HG03521 (cell line): Measurements from ENCODE around the gene MRPL22.
"Not testable (repeated sequence)": the region's sequence is repeated elsewhere in the genome, so short reads cannot be mapped to it uniquely, and the experiment has no call there.

Experiments used
- ATAC-seq: cut with Tn5 transposase; IDR thresholded peaks from one replicate; pipeline ENCODE4 v1.9.1; 2021; ENCODE audit warnings: mild to moderate bottlenecking, moderate library complexity; ENCODE audit not compliant: unreplicated experiment

MRPL22 gene

DNA sequence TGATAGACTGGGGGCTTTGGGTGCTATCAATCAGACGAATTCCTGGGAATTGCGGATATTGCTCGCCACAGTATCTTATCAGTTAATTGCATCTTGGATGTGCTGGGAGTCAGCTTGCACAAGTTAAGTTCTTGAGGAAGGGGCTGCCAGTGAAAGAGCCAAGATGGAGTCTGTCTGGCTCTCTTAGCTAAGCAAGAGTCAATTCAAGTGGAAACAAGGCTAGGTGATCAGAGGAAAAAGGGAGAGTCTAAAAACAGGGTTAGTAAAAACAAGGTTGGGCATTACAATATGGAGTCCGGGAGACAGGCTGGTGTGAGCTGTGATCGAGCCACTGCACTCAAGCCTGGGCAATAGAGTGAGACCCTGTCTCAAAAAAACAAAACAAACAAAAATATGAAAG is 1.5 kb upstream of the MRPL22 start:
- ATAC-seq, result not testable (repeated sequence)

DNA sequence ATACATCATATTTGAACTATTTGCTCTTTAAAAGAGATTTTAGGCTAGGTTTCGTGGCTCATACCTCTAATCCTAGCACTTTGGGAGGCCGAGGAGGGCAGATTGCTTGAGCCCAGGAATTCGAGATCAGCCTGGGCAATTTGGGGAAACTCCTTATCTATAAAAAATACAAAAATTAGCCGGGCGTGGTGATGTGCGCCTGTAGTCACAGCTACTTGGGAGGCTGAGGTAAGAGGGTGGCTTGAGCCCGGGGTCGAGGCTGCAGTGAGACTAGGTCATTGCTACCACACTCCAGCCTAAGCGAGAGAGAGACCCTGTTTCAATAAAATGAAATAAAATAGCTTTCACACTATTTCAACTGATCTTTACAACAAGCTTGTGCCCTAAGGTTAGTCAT is 500 bp upstream of the MRPL22 start:
- ATAC-seq, result no peak

GRCh38 chr5:154943527-154943926 is 2.7 kb downstream of the MRPL22 start:
- no peak for ATAC-seq

DNA sequence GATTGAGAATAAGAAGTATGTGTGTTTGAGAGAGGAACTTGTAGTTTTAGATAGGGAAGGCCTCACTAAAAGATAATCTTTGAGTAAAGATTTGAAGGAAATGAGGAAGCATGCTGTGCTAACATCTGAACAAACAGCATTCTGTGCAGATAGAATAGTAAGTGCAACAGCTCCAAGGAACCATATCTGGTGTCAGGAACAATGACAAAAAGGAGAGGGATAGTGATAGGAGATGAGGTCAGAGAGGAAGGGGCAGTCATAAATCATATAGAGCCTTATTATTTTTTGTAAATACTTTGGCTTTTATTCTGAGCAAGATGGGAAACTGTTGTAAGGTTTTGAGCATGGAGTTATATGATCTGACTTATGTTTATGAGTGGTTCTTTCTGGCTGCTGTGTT is 3.8 kb downstream of the MRPL22 start:
- ATAC-seq, result no peak

DNA sequence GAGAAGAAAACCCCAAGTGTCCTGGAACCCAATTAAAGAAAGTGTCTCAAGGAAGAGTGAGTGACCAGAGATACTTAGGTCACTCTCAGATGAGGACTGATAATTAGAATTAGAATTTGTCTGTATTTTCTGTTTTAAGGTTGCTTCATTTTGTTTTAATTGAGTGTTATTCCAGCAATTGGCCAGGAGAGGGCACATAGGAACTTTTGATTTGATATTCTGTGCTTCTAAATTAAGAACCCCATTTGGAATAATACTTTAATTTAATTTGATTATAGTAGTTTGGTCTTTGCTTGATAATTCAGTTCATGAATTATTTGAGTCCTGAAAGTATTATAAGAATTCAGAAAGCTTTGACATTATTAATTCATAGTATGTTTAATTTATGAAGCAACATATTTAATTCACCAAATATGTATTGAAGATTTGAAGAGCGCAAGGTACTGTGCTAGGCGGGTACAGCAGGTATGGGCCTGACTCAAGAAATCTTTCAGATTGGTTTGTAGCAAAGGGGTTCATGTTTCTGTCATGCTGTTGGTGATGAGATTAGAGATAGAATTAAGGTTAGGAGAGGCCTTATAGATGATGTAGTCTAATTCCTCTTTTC is 4.9 kb downstream of the MRPL22 start:
- ATAC-seq, result no peak

DNA sequence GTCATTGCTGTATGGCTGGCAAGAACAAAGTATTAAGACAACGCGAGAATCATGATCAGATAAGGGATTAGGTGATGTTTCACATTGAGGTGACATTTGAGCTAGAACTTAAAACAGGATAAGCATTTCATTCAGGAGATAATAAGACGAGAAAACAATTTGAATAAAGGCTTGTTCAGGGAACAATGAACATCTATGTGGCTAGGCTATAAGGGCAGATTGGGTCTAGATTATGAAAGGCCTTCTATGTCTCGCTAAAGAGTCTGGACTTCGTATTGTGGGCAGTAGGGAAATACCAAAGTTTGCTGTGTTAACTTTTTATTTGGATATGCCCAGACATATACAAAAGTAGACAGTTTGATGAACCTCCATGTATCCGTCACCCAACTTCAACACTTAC is 6.9 kb downstream of the MRPL22 start:
- no peak for ATAC-seq

GRCh38 chr5:154948313-154948712 is 7.4 kb downstream of the MRPL22 start:
- no peak for ATAC-seq

- ATAC-seq, result no peak
Observed at GRCh38 chr5:154949781-154950180, 8.9 kb downstream of the MRPL22 start.

- ATAC-seq, result no peak
Observed at GRCh38 chr5:154956712-154957111, 15.8 kb downstream of the MRPL22 start.

DNA sequence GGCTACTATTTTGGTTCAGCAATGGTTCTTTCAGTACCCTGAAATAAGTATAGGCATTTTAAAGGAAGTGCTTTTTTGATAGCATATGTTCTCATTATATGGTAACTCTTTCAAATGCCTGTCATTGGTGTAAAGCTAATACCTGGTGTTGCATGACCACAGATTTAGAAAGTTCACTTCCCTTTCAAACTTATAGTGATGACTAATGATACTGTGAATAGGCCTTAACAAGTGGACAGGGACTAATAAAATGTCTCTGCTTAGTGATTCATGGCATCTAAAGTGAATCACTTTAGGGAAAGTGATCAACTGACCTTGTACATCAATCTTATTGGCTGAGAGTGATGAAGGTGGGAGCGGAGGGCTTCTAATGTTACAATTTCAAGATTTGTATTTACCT is 21.6 kb downstream of the MRPL22 start:
- peak; percentile 80 for ATAC-seq

- ATAC-seq, result no peak
Observed at GRCh38 chr5:154966081-154966841, 25.4 kb downstream of the MRPL22 start.

DNA sequence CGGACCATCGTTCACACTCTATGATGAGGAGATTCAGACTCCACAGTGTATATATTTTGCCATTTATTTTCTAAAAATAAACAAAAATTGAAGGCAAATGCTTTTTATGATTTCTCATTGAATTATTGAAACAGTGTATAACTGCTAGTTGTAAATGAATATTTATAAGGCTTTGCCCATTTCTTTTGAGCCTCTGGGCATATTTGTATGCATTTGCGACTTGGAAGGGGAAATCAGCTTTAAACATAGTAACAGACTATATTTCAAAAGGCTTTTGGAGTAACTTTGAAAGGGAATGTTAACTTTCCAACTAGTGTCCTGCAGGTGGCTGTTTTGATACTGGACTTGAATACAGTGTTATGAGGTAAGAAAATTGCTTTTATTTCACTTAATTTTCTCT is 26.0 kb downstream of the MRPL22 start:
- ATAC-seq, result no peak

DNA sequence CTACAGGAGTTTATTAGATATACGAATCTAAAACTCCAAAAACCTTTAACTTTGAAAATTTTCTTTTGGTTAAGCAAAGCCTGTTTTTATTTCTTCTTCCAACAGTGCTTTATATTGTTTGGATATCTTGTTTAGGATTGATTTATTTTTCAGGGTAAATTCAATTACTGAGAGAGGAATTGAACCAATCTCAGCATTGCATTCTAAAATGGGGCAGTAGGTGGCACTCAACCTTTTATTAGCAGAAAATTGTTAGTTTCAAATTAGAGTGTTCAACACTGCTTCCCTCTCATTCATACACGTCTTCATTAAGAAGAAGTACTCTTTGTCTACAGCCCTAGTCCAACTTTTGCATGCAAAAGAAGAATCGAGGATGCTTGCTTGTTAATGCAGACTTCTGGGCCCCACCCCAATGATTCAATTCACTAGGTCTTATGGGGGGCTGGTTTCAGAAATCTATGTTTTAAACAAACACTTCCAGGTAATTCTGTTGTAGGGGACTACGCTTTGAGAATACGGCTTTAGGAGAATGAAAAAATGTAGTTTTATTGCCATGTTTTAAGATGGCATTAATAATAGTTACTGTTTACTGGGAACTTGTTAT is 26.6 kb downstream of the MRPL22 start:
- ATAC-seq, result no peak

DNA sequence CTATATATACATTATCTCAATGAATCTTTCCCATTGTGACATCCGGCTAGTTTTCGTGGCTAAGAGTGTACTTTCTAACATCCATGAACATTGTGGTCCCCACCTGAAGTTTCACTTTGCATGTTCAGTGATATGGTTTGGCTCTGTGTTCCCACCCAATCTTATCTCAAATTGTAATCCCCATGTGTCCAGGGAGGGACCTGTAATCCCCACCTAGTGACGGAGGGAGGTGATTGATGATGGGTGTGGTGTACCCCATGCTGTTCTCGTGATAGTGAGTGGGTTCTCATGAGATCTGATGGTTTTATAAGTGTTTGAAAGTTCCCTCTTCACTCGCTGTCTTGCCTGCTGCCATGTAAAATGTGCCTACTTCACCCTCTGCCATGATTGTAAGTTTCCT is 28.1 kb downstream of the MRPL22 start:
- ATAC-seq, result no peak

DNA sequence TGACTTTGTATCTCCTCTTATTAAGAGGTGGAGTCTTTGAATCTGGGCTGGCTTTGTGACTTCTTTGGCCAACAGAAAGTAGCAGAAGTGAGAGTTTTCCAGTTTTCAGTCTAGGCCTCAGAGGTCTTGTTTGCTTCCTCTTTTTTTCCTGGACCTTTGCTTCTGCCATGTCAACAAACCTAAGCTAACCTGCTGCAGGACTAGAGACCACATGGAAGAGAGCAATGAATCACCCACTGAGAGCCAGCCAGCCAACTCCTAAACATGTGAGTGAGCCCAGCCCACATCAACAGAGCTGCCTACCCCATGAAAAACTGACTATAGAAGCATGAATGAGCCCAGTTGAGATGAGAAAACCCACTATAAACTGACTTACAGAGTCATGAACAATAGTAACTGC is 29.9 kb downstream of the MRPL22 start:
- ATAC-seq, result no peak

GRCh38 chr5:154971501-154971900 is 30.6 kb downstream of the MRPL22 start:
- ATAC-seq, result no peak

DNA sequence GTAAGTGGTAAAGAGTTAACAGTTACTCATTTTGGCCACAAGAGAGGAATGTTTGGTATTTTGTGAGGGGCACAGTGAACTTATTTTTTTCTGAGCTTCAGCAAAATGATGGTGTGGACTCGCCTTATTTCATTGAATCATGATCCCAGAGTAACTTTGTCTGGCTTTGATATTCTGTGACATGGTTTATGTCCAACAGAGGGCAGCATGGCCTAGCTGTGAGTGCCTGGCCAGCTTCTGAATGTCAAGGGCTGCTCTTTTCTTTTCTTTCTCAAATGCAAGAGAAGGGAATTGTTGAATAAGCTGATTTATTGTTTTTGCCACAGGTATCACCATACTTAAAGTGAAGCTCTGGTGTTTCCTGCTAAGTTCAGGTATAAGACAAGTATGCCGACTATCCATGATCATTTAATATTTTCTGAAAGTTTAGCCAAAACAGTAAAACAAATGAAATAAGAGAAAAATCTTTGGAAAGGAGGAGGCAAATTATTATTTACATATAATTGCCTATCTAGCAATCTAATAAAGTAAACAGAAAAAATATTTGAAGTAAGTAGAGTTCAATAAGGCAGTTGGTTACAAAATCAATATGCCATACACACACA is 31.7 kb downstream of the MRPL22 start:
- ATAC-seq, result no peak

DNA sequence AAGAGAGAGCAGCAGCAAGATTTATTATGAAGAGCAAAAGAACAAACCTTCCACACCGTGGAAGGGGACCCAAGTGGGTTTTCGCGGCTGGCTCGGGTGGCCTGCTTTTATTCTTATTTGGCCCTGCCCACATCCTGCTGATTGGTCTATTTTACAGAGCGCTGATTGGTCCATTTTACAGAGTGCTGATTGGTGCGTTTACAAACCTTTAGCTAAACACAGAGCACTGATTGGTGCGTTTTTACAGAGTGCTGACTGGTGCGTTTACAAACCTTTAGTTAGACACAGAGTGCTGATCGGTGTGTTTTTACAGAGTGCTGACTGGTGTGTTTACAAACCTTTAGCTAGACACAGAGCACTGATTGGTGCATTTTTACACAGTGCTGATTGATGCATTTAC is 35.2 kb downstream of the MRPL22 start:
- not testable (repeated sequence) for ATAC-seq

GRCh38 chr5:154977409-154977808 is 36.5 kb downstream of the MRPL22 start:
- ATAC-seq, result no peak

DNA sequence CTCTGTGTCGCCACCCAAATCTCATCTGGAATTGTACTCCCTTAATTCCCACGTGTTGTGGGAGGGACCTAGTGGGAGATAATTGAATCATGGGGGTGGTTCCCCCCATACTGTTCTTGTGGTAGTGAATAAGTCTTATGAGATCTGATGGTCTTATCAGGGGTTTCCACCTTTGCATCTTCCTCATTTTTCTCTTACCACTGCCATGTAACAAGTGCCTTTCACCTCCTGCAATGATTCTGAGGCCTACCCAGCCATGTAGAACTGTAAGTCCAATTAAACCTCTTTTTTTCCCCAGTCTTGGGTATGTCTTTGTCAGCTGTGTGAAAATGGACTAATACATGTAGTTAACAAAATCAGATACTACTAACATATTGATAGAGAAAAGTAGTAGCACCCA is 37.4 kb downstream of the MRPL22 start:
- ATAC-seq, result not testable (repeated sequence)

DNA sequence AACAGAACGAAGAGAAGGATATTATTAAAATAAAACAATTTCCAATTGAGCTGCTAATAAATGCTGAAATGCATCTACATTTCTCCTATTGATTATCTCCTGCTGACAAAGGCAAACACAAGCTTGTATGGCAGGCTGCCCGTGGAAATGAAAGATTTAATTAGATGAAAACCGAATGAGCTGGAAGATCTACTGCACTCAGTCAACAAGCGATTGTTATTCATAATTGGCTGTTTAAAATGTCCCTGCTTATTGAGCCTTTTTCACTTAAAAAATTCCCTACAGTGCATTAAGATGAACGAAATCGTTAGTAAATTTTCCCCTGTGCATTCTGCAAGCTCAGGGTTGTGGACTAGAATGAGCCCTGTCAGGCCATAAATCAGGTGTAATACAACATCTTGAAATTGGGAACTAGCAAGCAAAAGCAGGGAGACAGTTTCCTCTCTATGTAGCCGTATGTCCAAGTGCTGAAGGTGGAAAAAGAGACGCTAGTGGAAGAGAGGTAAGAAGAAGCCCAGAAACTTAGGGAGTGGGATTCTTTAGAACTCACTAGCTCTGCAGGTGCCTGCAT is 44.2 kb downstream of the MRPL22 start:
- no peak for ATAC-seq

GRCh38 chr5:154986151-154986550 is 45.3 kb downstream of the MRPL22 start:
- no peak for ATAC-seq
